WTC11 (cell line): ENCODE data around the gene PGA5. TPM values are rescaled to one million over a fixed set of nuclear protein-coding genes. Genes with fewer than 3 reads are reported as not detected.

Source experiments
- ATAC-seq: fragments of 200-7000 bp; cut with Tn5 transposase; 2 replicates; pipeline ENCODE4 v1.10.0; 2021; ENCODE audit warnings: mild to moderate bottlenecking, moderate library complexity
- CTCF ChIA-PET: fragments of 300-600 bp; sonication (Branson Sonifier 250); formaldehyde crosslinking; loops from one replicate; lab custom pipeline; 2021; ENCODE audit warnings: antibody characterized with exemption; lab: Charles Lee
- POLR2A ChIA-PET: fragments of 350-600 bp; sonication (Branson Sonifier 250); formaldehyde crosslinking; loops from one replicate; lab custom pipeline; 2021; ENCODE audit warnings: antibody characterized with exemption; lab: Charles Lee
- DNase-seq: peaks from one replicate; pipeline ENCODE4 v3.0.0; 2021; ENCODE audit warnings: low spot score
- H3K27ac Mint-ChIP-seq: 2 replicates; pipeline ENCODE4 v1.8.0; 2021; ENCODE audit warnings: mixed read lengths
- H3K27me3 Mint-ChIP-seq: 2 replicates; pipeline ENCODE4 v1.8.0; 2021; ENCODE audit warnings: low read depth, mild to moderate bottlenecking, moderate library complexity, mixed read lengths
- H3K36me3 Mint-ChIP-seq: 2 replicates; pipeline ENCODE4 v1.8.0; 2021; ENCODE audit warnings: mixed read lengths
- H3K4me1 Mint-ChIP-seq: 2 replicates; pipeline ENCODE4 v1.8.0; 2022; ENCODE audit warnings: mixed read lengths
- H3K4me3 Mint-ChIP-seq: 2 replicates; pipeline ENCODE4 v1.8.0; 2021; ENCODE audit warnings: mild to moderate bottlenecking, moderate library complexity, mixed read lengths
- H3K9me3 Mint-ChIP-seq: 2 replicates; pipeline ENCODE4 v1.8.0; 2021; ENCODE audit warnings: mixed read lengths
- ATF1 ChIP-seq: sonication (generic); formaldehyde crosslinking; IDR thresholded peaks from 2 replicates; pipeline ENCODE4 v1.8.1; 2023; ENCODE audit warnings: mild to moderate bottlenecking, moderate library complexity, missing genetic modification reagents
- GABPB1 ChIP-seq: sonication (generic); formaldehyde crosslinking; IDR thresholded peaks from 2 replicates; pipeline ENCODE4 v1.8.1; 2023; ENCODE audit warnings: mild to moderate bottlenecking, missing genetic modification reagents
- HMGA2 ChIP-seq: fragments of 250-450 bp; sonication (Bioruptor Pico); IDR thresholded peaks from 2 replicates; pipeline ENCODE4 v1.4.0; 2021; ENCODE audit warnings: mild to moderate bottlenecking, moderate library complexity
- IRF2 ChIP-seq: sonication (generic); formaldehyde crosslinking; IDR thresholded peaks from 2 replicates; pipeline ENCODE4 v1.8.0; 2022; ENCODE audit warnings: low read depth, missing genetic modification reagents, borderline replicate concordance
- RORB ChIP-seq: fragments of 250-450 bp; sonication (Bioruptor Pico); IDR thresholded peaks from 2 replicates; pipeline ENCODE4 v1.9.0; 2021; ENCODE audit warnings: mild to moderate bottlenecking
- SMAD3 ChIP-seq: sonication (generic); formaldehyde crosslinking; IDR thresholded peaks from 2 replicates; pipeline ENCODE4 v1.8.0; 2022; ENCODE audit warnings: missing genetic modification reagents, mild to moderate bottlenecking, borderline replicate concordance
- SP1 ChIP-seq: sonication (generic); formaldehyde crosslinking; conservative IDR thresholded peaks from 2 replicates; pipeline ENCODE4 v1.8.1; 2022; ENCODE audit warnings: missing genetic modification reagents
- TEAD1 ChIP-seq: sonication (generic); formaldehyde crosslinking; IDR thresholded peaks from 2 replicates; pipeline ENCODE4 v1.8.0; 2022; ENCODE audit warnings: mild to moderate bottlenecking, missing genetic modification reagents
- TEAD4 ChIP-seq: sonication (generic); formaldehyde crosslinking; IDR thresholded peaks from 2 replicates; pipeline ENCODE4 v1.8.0; 2022; ENCODE audit warnings: mild to moderate bottlenecking, missing genetic modification reagents
- ZNF219 ChIP-seq: sonication (generic); formaldehyde crosslinking; IDR thresholded peaks from 2 replicates; pipeline ENCODE4 v1.8.0; 2023; ENCODE audit warnings: missing genetic modification reagents, mild to moderate bottlenecking, borderline replicate concordance
- ZNF416 ChIP-seq: fragments of 250-450 bp; sonication (Bioruptor Pico); IDR thresholded peaks from 2 replicates; pipeline ENCODE4 v1.9.0; 2021; ENCODE audit warnings: mild to moderate bottlenecking, inconsistent platforms
- ZNF671 ChIP-seq: fragments of 250-450 bp; sonication (Bioruptor Pico); IDR thresholded peaks from 2 replicates; pipeline ENCODE4 v1.8.0; 2021; ENCODE audit warnings: mild to moderate bottlenecking
- total RNA-seq: library from RNA; stranded (reverse); gene quantifications from 3 replicates; pipeline ENCODE4 v1.2.3, GENCODE V29; 2021
- TF ChIP-seq, protein P1 (sequence below): sonication (generic); formaldehyde crosslinking; IDR thresholded peaks from 2 replicates; pipeline ENCODE4 v1.8.0; 2022; ENCODE audit warnings: missing genetic modification reagents
- TF ChIP-seq, protein P2 (sequence below): fragments of 250-450 bp; sonication (Bioruptor Pico); IDR thresholded peaks from 2 replicates; pipeline ENCODE4 v1.9.0; 2021; ENCODE audit warnings: mild to moderate bottlenecking
- TF ChIP-seq, protein P3 (sequence below): fragments of 250-450 bp; sonication (Bioruptor Pico); conservative IDR thresholded peaks from 2 replicates; pipeline ENCODE4 v1.9.0; 2021; ENCODE audit warnings: mild to moderate bottlenecking
- TF ChIP-seq, protein P4 (sequence below): sonication (generic); formaldehyde crosslinking; IDR thresholded peaks from 2 replicates; pipeline ENCODE4 v1.8.0; 2022; ENCODE audit warnings: mild to moderate bottlenecking, missing genetic modification reagents
- TF ChIP-seq, protein P5 (sequence below): sonication (generic); formaldehyde crosslinking; IDR thresholded peaks from 2 replicates; pipeline ENCODE4 v1.8.1; 2023; ENCODE audit warnings: mild to moderate bottlenecking, moderate library complexity, missing genetic modification reagents

PGA5 gene
- total RNA-seq, 1 experiment from 2014 or later, result 0.35 TPM

DNA sequence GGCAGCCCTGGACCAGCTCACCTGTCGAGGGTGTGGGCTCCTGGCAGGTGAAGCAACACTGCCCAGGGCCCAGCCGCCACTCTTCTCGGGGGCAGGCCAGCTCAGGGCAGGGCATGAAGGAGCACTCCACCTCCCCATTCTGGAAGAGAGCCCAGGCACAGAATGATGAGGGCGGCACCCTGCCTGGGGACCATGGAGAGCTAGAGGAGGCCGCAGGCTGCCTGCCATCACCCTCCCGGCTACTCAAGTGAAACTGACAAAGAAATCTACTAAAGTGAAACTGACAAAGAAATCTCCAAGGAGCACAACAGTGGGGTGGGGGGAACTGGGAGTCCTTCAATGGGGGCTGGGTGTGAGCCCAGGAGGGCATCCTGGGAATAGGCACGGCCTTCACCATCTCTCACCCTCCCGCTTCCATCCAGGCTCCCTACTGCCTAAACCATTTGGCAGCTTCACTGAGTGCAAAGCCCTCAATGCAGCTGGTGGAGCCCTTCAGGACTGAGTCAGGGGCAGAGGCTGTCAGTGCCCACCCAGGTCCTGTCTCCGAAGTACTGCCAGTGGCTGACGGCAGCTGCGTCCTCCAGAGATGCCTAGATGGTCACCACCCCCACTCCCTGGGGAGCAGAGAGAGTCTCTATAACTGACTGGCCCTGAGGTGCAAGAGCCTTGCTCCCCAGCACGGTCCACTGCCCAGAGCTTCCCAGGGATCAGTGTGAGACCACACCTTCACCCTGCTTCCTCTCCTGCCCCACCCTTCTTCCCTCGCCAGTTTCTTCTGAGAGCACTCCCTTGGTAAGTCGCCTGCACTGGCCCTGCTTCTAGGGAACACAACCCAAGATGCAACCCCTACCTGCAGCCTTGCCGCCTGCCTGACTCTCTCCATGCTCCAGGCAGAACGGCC lies 32.5 kb downstream of the PGA5 start:
- H3K27me3 Mint-ChIP-seq, result no peaks in the 10 kb centered on the region
- no peak for ATAC-seq
- TF ChIP-seq TEAD4 (CRISPR knock-in tag) (no peak), GABPB1 (CRISPR knock-in tag) (no peak), ZNF219 (no peak), HMGA2 (no peak), ZNF416 (CRISPR knock-in tag) (no peak), ZNF671 (CRISPR knock-in tag) (no peak), TEAD1 (no peak)
- TF ChIP-seq, protein P1, sequence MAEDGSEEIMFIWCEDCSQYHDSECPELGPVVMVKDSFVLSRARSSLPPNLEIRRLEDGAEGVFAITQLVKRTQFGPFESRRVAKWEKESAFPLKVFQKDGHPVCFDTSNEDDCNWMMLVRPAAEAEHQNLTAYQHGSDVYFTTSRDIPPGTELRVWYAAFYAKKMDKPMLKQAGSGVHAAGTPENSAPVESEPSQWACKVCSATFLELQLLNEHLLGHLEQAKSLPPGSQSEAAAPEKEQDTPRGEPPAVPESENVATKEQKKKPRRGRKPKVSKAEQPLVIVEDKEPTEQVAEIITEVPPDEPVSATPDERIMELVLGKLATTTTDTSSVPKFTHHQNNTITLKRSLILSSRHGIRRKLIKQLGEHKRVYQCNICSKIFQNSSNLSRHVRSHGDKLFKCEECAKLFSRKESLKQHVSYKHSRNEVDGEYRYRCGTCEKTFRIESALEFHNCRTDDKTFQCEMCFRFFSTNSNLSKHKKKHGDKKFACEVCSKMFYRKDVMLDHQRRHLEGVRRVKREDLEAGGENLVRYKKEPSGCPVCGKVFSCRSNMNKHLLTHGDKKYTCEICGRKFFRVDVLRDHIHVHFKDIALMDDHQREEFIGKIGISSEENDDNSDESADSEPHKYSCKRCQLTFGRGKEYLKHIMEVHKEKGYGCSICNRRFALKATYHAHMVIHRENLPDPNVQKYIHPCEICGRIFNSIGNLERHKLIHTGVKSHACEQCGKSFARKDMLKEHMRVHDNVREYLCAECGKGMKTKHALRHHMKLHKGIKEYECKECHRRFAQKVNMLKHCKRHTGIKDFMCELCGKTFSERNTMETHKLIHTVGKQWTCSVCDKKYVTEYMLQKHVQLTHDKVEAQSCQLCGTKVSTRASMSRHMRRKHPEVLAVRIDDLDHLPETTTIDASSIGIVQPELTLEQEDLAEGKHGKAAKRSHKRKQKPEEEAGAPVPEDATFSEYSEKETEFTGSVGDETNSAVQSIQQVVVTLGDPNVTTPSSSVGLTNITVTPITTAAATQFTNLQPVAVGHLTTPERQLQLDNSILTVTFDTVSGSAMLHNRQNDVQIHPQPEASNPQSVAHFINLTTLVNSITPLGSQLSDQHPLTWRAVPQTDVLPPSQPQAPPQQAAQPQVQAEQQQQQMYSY (CRISPR knock-in tag), result no peak
- TF ChIP-seq, protein P2, sequence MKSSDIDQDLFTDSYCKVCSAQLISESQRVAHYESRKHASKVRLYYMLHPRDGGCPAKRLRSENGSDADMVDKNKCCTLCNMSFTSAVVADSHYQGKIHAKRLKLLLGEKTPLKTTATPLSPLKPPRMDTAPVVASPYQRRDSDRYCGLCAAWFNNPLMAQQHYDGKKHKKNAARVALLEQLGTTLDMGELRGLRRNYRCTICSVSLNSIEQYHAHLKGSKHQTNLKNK (CRISPR knock-in tag), result no peak
- TF ChIP-seq, protein P3, sequence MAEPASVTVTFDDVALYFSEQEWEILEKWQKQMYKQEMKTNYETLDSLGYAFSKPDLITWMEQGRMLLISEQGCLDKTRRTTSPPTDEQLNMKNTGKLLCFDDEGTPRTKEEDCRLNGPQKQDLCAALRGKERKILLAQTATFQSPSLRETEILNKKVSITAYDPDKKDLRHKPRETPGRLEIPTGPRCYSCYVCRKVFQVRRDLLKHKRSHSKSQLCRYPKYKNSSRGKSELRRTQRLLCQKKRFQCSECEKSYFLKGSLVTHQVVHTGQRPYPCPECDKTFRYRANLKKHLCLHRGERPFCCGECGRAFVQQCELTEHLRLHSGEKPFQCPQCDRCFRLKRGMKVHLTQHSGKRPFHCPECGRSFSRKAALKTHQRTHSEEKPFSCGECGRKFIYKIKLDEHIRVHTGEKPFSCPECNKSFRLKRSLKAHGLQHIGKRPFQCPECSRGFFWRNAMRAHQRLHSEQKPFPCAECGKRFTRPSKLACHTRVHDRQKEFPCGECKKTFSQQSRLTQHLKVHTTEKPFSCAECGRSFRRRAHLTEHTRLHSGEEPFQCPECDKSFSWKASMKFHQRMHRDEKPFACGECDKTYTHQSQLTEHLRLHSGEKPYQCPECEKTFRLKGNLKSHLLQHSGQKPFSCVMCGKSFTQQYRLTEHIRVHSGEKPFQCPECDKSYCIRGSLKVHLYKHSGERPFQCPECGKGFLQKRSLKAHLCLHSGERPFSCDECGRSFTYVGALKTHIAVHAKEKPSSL, result no peak
- TF ChIP-seq, protein P4, sequence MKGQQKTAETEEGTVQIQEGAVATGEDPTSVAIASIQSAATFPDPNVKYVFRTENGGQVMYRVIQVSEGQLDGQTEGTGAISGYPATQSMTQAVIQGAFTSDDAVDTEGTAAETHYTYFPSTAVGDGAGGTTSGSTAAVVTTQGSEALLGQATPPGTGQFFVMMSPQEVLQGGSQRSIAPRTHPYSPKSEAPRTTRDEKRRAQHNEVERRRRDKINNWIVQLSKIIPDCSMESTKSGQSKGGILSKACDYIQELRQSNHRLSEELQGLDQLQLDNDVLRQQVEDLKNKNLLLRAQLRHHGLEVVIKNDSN (CRISPR knock-in tag), result no peak
- TF ChIP-seq, protein P5, sequence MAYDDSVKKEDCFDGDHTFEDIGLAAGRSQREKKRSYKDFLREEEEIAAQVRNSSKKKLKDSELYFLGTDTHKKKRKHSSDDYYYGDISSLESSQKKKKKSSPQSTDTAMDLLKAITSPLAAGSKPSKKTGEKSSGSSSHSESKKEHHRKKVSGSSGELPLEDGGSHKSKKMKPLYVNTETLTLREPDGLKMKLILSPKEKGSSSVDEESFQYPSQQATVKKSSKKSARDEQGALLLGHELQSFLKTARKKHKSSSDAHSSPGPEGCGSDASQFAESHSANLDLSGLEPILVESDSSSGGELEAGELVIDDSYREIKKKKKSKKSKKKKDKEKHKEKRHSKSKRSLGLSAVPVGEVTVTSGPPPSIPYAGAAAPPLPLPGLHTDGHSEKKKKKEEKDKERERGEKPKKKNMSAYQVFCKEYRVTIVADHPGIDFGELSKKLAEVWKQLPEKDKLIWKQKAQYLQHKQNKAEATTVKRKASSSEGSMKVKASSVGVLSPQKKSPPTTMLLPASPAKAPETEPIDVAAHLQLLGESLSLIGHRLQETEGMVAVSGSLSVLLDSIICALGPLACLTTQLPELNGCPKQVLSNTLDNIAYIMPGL (CRISPR knock-in tag), result no peak
- CTCF ChIA-PET, result interaction anchor here (0.6 kb wide), 1 partner anchor 63 kb away, joined by 3 read pairs; no protein-coding TSS in a partner anchor
- no peaks in the 10 kb centered on the region for H3K9me3 Mint-ChIP-seq
- POLR2A ChIA-PET, result no interaction called here
- H3K4me1 Mint-ChIP-seq, result peaks cover 8% of the 10 kb centered on the region
- H3K4me3 Mint-ChIP-seq, result no peak overlapping the region
- no peak for DNase-seq
- H3K36me3 Mint-ChIP-seq, result peaks cover 6% of the 10 kb centered on the region
- H3K27ac Mint-ChIP-seq, result no peak overlapping the region

DNA sequence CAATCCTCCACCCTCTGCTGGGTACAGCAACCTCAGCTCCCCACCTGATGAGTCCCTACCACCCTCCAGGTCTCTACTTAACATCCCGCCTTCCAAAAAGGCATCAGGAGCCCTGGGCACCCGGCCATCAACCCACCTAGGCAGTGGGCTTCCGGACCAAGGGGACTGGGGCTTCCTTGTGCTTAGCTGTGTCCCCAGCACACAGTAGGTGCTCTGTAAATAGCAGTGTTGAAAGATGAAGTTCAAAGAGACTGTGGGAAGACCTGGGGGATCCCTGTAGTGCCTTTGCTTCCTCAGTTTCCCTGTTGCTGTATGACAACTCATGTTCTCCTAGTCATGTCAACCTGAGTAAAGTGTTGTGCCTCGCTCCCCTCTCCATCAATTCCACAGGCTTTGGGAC lies 33.1 kb downstream of the PGA5 start:
- Mint-ChIP-seq H3K4me3 (no peak overlapping the region), H3K27ac (no peak overlapping the region), H3K36me3 (peaks cover 7% of the 10 kb centered on the region), H3K9me3 (no peaks in the 10 kb centered on the region), H3K4me1 (peaks cover 9% of the 10 kb centered on the region), H3K27me3 (no peaks in the 10 kb centered on the region)
- no peak for TF ChIP-seq SP1 (CRISPR knock-in tag)
- no peak for TF ChIP-seq IRF2 (CRISPR knock-in tag)
- TF ChIP-seq, protein P5 (CRISPR knock-in tag), result no peak
- TF ChIP-seq RORB (CRISPR knock-in tag), result no peak
- TF ChIP-seq ATF1 (CRISPR knock-in tag), result no peak
- TF ChIP-seq SMAD3, result no peak
- no peak for ATAC-seq
- DNase-seq, result no peak
- CTCF ChIA-PET, result no interaction called here
- POLR2A ChIA-PET, result no interaction called here
